ENCODE data around the gene RAD54L.
"Not testable (repeated sequence)": the region's sequence is repeated elsewhere in the genome, so short reads cannot be mapped to it uniquely, and the experiment has no call there.

The RAD54L gene

DNA sequence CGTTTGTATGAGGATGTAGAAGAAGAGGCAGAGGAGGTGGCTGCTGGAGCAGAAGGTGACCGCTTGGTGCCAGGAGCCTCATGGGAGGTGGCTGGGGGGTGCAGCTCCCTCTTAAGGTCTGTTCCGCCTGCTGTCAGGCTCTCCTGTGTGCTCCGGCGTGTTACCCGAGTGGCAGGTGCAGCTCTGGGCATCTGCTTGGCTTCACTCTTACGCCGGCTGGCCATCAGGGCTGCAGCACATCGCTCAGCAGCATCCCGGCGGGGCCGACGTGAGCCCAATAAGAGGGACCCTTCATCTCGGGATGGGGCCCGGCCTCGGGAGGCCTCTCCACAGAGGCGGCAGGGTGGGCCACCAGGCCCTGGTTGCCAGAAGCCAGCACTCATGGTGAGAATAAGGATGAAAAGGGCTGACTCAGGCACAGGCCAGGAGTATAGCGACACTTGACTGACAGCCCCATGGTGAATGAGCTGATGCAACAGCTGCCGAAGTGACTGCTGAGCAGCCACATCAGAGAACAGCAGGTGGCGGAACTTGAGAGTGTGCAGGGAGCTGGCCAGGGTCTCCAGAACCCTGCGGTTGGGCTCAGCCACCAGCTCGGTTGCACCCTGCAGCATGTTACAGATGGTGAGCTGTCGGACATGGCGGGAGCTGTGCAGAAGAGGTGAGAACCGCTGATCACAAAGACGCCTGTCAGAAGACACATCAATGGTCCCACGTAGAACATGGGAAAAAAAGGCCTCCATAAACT is 38.3 kb downstream of the RAD54L start:
- no peak for DNase-seq (ENCODE audit: low read depth)

- DNase-seq (ENCODE audit: low read depth), result no peak
These were observed 41.0 kb downstream of the RAD54L start for GRCh38 chr1:46288485-46289133.

DNA sequence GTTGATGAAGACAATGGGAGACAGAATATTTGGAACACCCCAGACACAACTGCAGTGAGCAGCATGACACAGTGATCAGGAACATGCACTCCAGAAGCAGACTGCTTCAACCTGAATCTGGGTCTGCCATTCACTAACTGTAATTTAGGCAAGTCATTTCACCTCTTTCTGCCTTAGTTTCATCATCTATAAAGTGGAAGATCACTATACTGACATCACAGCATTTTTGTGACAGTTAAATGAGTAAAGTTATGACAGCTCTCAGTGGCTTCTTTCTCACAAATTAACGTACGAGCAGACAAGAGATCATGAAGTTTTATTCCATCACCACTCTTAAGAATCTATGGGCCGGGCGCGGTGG is 41.6 kb downstream of the RAD54L start:
- DNase-seq (ENCODE audit: low read depth), result no peak

- DNase-seq (ENCODE audit: low read depth), result no peak
These were observed 42.4 kb downstream of the RAD54L start for GRCh38 chr1:46289976-46290375.

GRCh38 chr1:46295306-46295705 is 47.7 kb downstream of the RAD54L start:
- DNase-seq (ENCODE audit: low read depth), result no peak

GRCh38 chr1:46298387-46298786 is 50.8 kb downstream of the RAD54L start:
- DNase-seq (ENCODE audit: low read depth), result no peak

DNA sequence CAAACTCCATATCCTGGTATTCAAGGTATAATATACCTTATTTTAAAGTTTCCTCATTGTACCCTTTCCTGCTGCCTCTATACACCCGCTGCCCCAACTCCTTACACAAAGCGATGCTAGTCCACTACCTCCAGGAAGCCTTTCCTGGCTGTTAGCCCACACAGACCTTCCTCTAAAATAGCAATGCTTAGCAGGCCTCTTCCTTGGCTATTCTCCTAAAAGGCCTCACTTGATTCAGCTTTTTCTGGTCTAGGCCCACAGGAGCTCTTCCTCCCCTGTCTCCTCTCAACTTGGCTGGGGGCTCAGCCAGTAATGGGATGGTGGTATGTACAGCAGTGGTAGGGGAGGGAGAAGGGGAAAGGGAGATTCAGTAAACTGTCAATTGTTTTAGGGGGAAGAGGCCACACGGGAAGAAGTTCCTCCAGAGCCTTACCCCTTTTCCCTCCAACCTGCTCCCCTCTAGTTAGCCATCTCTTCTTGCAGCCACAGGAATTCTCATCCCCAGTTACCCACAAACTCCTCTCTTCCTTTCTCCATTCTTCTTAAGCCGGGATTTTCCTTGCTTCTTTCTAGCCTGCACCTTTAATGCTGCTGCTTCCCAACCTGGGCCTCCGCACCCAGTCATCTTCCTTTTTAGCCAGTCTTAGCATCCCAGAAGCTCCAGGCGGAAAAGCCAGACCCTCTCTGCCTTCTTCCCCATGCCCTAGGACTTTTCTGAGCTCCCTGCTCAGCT is 53.3 kb downstream of the RAD54L start:
- no peak for DNase-seq (ENCODE audit: low read depth)

- no peak for DNase-seq (ENCODE audit: low read depth)
These were observed 53.8 kb downstream of the RAD54L start for GRCh38 chr1:46301406-46301807.

GRCh38 chr1:46301808-46302640 is 54.5 kb downstream of the RAD54L start:
- DNase-seq (ENCODE audit: low read depth), result peak; percentile 26

- no peak for DNase-seq (ENCODE audit: low read depth)
These were observed 55.1 kb downstream of the RAD54L start for GRCh38 chr1:46302641-46303037.

DNA sequence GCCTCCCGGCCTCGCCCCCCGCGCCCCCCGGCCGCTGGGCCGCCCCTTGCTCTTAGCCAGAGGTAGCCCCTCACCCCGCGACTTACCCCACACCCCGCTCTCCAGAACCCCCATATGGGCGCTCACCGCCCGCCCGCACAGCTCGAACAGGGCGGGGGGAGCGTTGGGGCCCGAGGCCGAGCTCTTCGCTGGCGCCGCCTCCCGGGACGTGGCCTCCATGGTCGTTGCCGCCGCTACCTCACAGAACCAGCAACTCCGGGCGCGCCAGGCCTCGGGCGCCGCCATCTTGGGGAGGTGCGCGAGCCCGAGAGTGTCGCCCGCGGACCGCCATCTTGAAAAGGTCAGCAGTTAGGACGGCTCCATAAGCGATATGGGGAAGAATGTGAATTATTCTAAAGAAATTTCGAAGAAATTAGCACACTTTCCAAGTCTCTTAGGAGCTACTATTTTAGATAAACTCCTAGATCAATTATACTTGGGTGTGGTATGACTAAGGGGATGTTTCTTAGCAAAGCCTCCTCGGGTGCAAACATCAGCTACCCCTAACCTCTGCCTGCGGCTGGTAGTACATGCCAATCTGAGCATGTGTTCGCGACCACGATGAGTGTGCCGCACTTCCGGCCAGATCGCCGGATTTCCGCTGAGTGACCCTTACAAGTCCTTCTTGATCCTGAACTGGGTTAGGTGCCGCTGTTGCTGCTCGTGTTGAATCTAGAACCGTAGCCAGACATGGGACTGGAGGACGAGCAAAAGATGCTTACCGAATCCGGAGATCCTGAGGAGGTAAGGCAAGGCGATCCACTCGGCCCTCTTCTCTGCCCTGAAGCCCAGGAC is 55.7 kb downstream of the RAD54L start, which contains the start of the genes LRRC41 and UQCRH:
TSS of gene LRRC41 (minus strand) at position 579 of the 834 bp plus-strand sequence. CDS start at position 285, 294 bp downstream.
TSS of gene UQCRH (plus strand) at position 661 of the 834 bp plus-strand sequence. CDS start at position 730, 69 bp downstream.
- peak; percentile 88 for DNase-seq (ENCODE audit: low read depth)

DNA sequence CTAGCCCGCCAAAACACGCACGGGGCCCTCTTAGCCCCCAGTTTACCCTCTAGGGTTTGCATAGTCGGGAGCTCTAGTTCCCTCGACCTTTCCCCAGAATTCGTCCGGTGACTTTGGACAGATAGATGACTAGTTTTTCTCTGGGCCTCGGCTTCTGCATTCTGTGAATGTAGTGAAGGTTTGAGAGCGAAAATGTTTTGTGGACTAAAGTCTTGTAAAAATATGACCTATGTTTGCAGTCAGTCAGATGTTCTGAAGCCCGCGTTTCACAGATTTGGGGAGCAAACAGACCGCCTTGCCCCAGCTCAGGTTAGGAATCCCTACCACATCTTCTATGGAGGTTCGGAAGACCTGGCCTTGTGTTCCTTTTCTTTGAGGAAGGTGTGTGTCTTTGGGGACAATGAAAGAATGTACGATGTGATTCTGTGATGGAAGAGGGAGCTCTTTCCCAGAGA is 56.3 kb downstream of the RAD54L start:
- no peak for DNase-seq (ENCODE audit: low read depth)

- DNase-seq (ENCODE audit: low read depth), result no peak
These were observed 58.6 kb downstream of the RAD54L start for GRCh38 chr1:46306159-46306530.

DNA sequence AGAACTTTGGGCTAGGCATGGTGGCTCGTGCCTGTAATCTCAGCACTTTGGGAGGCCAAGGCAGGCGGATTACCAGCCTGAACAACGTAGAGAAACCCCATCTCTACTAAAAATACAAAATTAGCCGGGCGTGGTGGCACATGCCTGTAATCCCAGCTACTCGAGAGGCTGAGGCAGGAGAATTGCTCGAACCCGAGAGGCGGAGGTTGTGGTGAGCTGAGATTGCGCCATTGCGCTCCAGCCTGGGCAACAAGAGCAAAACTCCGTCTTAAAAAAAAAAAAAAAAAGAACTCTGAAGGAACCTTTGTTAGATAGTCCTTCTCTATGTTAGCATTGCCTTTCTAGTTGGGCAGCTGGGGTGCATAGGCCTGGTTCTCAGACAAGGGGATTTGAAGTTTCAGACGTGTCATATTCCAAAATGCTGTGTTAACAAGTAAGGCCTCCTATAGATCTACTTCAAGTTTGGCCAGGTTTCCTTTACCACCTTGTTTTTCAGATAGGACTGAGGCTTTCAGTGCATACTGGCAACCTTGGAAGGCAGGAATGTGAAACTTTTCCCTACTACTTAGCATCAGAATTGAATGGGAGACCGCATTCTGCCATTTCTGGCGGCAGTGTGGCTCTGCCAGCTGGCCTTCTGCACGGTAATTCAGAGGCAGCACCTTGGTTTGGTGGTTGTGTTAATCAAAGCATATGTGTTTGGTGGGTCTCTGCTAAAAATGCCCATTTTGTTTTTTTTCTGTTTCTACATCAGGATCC is 62.0 kb downstream of the RAD54L start:
- DNase-seq (ENCODE audit: low read depth), result no peak

GRCh38 chr1:46310321-46310720 is 62.8 kb downstream of the RAD54L start:
- DNase-seq (ENCODE audit: low read depth), result no peak

- no peak for DNase-seq (ENCODE audit: low read depth)
These were observed 68.3 kb downstream of the RAD54L start for GRCh38 chr1:46315669-46316403.

DNA sequence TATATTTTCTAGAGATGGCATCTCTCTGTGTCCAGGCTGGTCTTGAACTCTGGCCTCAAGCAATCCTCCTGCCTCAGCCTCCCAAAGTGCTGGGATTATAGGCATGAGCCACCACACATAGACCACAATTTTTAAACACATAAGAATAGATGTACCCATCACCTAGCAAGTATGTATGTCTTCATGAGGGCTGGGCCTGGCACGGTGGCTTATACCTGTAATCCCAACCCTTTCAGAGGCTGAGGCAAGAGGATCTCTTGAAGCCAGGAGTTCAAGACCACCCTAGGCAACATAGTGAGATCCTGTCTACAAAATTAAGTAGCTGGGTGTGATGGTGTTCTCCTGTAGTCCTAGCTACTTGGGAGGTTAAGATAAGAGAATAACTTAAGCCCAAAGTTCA is 69.8 kb downstream of the RAD54L start:
- DNase-seq (ENCODE audit: low read depth), result no peak

DNA sequence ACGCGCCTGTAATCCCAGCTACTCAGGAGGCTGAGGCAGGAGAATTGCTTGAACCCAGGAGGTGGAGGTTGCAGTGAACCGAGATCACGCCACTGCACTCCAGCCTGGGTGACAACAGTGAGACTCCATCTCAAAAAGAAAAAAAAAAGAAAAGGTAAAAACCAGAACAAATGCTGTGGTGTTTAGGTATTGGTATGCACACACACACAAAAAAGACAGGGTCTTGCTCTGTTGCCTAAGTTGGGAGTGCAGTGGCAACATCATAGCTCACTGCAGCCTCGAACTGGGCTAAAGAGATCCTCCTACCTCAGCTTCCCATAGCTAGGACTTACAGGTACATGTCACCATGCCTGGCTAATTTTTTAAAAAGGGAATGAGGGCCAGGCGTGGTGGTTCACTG is 71.7 kb downstream of the RAD54L start:
- DNase-seq (ENCODE audit: low read depth), result not testable (repeated sequence)

All from activated T-helper 1 cell treated with Interleukin-2 at 50 U/mL for 16 hours (primary cell).